GM12801 (cell line): Measurements from ENCODE around the gene KIAA0040.

Experiments used
- TF ChIP-seq, protein P1 (sequence below): IDR thresholded peaks from one replicate; pipeline ENCODE4 v1.5.1; 2011; ENCODE audit warnings: control low read depth; ENCODE audit not compliant: insufficient read length; ENCODE audit errors: extremely low read depth

The KIAA0040 gene

DNA sequence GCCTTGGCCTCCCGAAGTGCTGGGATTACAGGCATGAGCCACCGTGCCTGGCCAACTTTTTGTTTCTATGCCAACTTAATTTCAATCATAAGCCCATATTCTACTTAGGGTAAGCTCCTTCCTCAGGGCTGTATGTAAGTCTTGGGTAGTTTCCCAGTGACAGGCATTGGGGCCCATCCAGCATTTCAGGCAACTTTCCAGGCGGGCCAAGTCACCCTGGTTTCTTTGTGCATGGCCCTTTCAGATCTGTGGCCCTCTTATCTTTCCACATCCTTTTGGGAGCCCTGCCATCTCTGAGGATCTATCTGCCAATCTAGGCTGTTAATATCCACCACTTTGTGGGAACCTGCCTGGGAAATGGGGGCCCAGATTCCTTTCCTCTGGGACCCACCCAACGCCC lies 66.2 kb downstream of the KIAA0040 start:
- TF ChIP-seq, protein P1, sequence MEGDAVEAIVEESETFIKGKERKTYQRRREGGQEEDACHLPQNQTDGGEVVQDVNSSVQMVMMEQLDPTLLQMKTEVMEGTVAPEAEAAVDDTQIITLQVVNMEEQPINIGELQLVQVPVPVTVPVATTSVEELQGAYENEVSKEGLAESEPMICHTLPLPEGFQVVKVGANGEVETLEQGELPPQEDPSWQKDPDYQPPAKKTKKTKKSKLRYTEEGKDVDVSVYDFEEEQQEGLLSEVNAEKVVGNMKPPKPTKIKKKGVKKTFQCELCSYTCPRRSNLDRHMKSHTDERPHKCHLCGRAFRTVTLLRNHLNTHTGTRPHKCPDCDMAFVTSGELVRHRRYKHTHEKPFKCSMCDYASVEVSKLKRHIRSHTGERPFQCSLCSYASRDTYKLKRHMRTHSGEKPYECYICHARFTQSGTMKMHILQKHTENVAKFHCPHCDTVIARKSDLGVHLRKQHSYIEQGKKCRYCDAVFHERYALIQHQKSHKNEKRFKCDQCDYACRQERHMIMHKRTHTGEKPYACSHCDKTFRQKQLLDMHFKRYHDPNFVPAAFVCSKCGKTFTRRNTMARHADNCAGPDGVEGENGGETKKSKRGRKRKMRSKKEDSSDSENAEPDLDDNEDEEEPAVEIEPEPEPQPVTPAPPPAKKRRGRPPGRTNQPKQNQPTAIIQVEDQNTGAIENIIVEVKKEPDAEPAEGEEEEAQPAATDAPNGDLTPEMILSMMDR, result no peak

DNA sequence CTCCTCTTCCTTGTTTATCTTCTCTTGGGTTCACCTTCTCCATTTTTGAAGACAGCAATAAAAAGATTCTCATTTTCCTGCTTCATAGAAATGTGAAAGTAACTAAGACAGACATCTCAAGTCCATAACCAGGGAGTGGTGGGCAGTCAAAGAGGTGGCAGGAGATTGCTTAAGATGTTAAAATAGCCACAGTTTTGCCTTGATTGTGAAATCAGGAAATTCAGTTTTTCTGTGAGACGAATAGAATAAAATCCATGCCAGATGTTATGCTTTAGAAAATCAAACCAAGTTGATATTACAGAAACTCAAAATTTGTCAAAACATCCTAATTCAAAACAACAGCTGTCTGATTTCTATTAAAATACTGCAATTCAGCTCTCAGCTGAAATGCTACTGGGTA lies 67.7 kb downstream of the KIAA0040 start:
- TF ChIP-seq, protein P1, result no peak

DNA sequence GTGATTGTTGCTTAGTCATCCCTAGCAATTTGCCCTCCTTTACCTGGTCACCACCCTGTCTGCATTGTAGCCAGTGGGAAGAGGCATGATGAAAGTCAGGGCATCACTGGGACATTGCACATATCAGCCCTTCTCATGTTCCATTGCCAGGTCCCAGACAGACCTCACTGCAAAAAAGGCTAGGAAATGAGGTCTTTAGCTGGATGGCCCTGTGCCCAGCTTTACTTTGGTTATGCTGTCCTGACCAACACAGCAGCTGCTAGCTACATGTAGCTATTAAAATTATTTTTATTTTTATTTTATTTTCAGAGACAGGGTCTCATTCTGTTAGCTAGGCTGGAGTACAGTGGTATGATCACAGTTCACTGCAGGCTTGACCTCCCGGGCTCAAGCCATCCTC lies 72.1 kb downstream of the KIAA0040 start:
- TF ChIP-seq, protein P1, result no peak

DNA sequence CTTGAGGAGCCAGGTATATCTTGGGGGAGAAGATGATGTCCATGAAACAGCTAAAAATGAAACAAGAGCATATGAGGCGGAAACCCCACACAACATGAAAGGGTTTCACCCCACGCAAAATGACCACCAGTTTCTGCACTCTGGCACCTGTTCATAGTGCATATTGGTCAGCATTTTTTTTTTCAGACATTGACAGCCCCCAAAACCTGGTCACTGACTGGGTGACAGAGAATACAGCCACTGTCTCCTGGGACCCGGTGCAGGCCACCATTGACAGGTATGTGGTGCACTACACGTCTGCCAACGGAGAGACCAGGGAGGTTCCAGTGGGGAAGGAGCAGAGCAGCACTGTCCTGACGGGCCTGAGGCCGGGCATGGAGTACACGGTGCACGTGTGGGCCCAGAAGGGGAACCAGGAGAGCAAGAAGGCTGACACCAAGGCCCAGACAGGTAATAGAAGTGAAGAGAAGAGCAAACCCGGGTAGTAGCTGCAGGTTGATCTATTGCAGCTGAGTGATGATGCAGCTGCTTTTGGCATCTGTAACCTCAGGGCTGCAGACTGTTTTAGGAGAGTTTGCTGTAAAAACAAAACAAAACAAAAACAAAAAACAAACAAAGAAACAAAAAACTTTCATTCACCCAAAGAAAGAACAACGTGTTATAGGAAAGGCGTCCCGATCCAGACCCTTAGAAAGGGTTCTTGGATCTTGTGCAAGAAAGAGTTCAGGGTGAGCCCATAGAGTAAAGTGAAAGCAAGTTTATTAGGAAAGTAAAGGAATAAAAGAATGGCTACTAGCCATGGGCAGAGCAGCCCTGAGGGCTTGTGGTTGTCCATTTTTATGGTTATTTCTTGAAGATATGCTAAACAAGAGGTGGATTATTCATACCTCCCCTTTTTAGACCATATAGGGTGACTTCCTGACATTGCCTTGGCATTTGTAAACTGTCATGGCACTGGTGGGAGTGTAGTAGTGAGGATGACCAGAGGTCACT lies 73.9 kb downstream of the KIAA0040 start:
- TF ChIP-seq, protein P1, result no peak

DNA sequence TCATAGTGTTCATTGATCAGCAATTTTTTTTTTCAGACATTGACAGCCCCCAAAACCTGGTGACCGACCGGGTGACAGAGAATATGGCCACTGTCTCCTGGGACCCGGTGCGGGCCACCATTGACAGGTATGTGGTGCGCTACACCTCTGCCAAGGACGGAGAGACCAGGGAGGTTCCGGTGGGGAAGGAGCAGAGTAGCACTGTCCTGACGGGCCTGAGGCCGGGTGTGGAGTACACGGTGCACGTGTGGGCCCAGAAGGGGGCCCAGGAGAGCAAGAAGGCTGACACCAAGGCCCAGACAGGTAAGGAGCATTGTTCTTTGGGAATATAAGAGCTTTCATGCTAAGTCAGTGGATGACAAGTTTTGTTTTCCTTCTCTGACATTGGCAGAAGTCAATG lies 75.7 kb downstream of the KIAA0040 start:
- TF ChIP-seq, protein P1, result no peak

DNA sequence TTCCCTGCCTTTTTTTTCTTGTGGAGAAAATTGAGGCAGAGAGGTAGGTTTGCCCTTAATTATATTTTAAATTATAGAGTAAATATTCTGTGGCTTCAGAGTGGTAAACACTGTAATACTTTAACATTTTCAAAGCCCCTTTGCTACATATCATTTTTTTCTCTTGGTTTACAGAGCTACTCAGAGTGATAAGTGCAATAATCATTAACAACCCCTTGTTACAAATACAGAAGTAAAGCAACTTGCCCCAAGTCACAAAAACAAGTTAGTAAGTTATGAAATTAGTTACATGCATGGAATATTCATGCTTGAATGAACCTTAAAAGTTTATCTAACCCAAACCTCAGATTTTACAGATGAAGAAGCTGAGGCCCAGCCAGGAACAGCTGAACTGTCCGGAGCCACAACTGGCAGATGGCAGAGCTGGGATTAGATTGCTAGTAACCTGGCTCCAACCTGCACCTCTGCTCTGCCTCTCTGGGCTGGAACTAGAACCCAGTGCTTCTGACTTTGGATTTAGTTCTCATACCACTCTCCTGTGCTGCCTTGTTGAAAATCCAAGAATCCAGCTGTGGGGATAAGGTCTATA lies 76.3 kb downstream of the KIAA0040 start:
- TF ChIP-seq, protein P1, result no peak

DNA sequence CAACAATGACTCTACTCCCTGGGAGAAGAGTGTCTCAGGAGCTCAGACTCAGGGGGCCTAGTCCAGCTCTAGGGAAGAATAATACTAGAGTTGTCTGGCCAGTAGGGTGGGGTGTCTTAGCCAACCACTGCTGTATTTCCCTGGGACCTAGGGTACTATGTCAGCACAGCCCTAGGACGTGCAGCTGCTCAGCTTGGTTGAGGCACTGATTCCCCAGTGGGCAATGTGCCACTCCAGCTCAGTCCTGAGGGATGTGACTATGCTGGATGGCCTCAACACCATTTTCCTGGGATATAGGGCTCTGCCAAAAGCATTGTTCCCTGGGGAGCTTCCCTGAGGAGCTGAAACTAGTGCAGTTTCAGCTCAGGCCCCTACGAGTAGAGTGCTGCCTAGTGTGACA lies 77.6 kb downstream of the KIAA0040 start:
- TF ChIP-seq, protein P1, result no peak
